ENCODE results near the gene RPS19.

RPS19 gene

GRCh38 chr19:41859618-41860418 lies at the start of gene RPS19:
RPS19 (plus strand) TSS chr19:41860255; CDS start chr19:41860775, 520 bp downstream.
- peak; percentile 95 to 99 (median 97) for DNase-seq

DNA sequence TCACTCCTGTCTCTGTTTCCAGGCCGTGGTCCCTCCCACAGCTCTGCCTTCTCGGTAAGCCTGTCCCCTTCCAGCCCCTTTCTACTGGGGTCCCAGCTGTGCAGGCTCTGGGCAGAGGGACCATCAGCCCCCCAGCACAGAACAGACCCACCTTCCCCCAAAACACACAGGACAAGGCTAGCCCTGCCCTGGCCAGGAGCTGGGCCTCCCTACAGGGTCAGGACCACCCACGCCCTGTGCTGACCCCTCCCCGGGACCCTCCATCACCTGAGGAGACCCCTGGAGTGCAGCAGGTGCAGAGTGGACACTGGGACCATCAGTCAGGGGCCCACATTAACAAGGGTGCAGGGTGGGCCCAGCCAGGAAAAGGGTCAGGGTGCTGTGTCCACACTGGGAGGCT lies 49.8 kb upstream of the RPS19 start:
- no peak for DNase-seq

- DNase-seq: no peak
These were observed 49.0 kb upstream of the RPS19 start for GRCh38 chr19:41811036-41811435.

GRCh38 chr19:41811981-41812380 lies 48.1 kb upstream of the RPS19 start:
- DNase-seq: no peak

- no peak for DNase-seq
These were observed 46.1 kb upstream of the RPS19 start for GRCh38 chr19:41813911-41814310.

- DNase-seq: no peak
These were observed 44.8 kb upstream of the RPS19 start for GRCh38 chr19:41815301-41815700.

GRCh38 chr19:41816761-41817160 lies 43.3 kb upstream of the RPS19 start:
- no peak for DNase-seq

- DNase-seq: peak; percentile 20 to 65 (median 38)
These were observed 38.9 kb upstream of the RPS19 start for GRCh38 chr19:41821003-41821735.

- DNase-seq: no peak
These were observed 21.9 kb upstream of the RPS19 start for GRCh38 chr19:41837981-41838708.

- DNase-seq: no peak
These were observed 20.8 kb upstream of the RPS19 start for GRCh38 chr19:41839211-41839610.

- DNase-seq: no peak
These were observed 16.7 kb upstream of the RPS19 start for GRCh38 chr19:41843371-41843770.

DNA sequence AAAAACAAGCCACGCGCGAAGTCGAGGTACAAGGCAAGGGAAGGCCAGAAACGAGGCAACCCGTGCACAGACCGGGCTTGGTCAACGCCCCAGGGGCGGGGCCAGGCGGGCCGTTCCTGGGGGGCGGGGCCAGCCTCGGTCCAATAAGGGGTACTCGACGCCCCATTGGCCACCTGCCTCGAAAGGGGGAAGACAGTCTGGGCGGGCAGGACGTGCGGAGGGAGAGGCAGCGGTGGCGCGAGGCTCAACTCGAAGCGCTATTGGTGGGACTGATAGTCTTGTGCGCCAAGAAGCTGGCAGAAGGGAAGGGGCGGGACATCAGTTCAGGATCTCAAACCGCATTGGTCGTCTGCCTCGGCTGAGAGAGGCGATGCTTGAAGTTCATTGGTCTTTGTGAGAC lies 15.5 kb upstream of the RPS19 start, which contains the start of gene LYPD4:
LYPD4 (minus strand) TSS at position 83 of the 400 bp plus-strand sequence. CDS start 5,398 bp downstream, outside the sequence.
- DNase-seq: no peak

GRCh38 chr19:41845001-41845050 lies 15.2 kb upstream of the RPS19 start, which contains the start of gene DMRTC2:
DMRTC2 (plus strand) TSS chr19:41845042; CDS start chr19:41847429, 2,387 bp downstream.
- no peak for DNase-seq

GRCh38 chr19:41845051-41845590 lies 14.9 kb upstream of the RPS19 start:
- no peak for DNase-seq

GRCh38 chr19:41847351-41848105 lies 12.5 kb upstream of the RPS19 start:
- DNase-seq: no peak

DNA sequence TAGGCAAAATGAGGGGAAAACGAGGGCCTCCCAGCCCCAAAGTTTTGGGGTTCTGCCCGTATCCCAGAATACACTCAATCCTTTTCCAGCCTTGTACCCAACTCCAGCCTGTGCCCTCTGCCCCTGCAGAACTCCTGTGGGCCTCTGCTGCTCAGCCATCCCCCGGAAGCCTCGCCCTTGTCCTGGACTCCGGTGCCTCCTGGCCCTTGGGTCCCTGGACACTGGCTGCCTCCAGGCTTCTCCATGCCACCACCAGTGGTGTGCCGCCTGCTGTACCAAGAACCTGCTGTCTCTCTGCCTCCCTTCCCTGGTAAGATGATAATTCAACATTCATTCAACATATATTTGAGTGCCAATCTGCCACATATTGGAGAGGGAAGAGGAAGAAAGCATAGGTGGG lies 11.4 kb upstream of the RPS19 start:
- DNase-seq: no peak

- no peak for DNase-seq
These were observed 11.0 kb upstream of the RPS19 start for GRCh38 chr19:41849067-41849466.

GRCh38 chr19:41850381-41850780 lies 9.7 kb upstream of the RPS19 start:
- DNase-seq: no peak

DNA sequence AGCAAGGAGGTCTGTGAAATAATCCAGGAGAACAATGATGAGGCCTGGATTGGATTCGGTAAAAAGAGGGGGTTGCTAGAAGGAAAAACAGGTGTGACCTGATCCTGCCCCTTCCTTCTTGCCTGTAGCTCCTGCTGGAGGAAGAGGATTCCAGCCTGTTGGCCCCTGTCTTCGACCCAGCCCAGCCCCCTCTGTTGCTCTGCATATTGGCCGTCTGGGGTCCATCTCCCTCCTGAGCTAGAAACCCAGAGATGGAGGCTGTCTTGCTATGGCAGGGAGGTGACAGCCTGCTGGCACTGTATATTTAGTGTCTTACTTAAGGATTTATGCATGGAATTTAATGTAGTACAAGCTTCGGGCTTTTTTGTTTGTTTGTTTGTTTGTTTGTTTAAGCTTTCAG lies 8.6 kb upstream of the RPS19 start:
- DNase-seq: no peak

DNA sequence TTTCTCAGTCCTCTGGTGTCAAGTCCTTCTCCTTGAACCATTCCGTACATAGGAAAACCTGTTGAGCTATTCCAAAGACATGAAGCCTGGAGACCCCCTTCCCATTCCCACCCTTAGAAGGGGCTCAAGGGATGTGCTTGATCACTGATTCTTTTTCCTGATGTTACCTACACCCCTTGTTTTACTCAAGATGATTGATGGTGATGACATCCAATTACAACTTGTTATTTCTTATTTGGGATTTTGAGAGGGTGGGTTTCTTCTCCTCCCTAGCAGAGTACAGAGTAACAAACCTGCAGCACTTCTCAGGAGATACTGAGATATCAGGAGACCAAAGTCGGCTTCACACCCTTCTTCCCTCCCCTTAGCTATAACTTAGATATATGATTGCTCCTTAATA lies 6.7 kb upstream of the RPS19 start:
- no peak for DNase-seq

- DNase-seq: no peak
These were observed 6.3 kb upstream of the RPS19 start for GRCh38 chr19:41853768-41854167.

DNA sequence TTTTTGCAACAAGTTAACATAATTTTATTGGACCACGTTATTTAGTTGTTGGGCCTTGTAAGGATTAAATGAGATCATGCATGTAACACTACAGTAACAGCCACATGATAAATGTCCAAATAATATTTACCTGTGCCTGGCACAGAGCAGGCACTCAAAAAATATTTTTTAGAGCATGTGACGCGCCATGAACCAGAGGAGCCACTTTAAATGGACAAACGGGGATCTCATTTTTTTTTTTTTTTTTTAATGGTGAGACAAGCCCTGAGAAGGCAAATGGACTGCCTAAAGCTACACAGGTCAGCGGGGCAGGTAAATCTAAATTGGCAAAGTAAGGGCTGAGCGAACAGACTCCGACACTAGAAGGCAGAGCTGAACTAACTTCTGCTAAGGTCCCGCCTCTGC lies 840 bp upstream of the RPS19 start:
- no peak for DNase-seq

Measured in stimulated activated naive CD4-positive, alpha-beta T cell (primary cell).